GM06990 (cell line): Measurements from ENCODE around the gene HERC3.

ENCODE experiments used
- DNase-seq: peaks from one replicate; pipeline ENCODE4 v3.0.0-alpha.2; 2011; ENCODE audit not compliant: insufficient read length; ENCODE audit errors: extremely low read depth
- H3K27me3 ChIP-seq: replicated peaks from 2 replicates; pipeline ENCODE4 v1.6.0; 2011; ENCODE audit warnings: low read length; ENCODE audit not compliant: control insufficient read depth, insufficient read depth
- H3K36me3 ChIP-seq: 2 replicates; pipeline ENCODE4 v1.5.1; 2011; ENCODE audit warnings: low read length; ENCODE audit not compliant: control insufficient read depth, insufficient read depth
- H3K4me3 ChIP-seq: replicated peaks from 2 replicates; pipeline ENCODE4 v1.5.1; 2011; ENCODE audit warnings: low read depth, mild to moderate bottlenecking, control low read depth, low read length
- CTCF ChIP-seq: IDR thresholded peaks from 2 replicates; pipeline ENCODE4 v1.5.1; 2011; ENCODE audit warnings: low read length, control low read depth, mild to moderate bottlenecking, inconsistent platforms; ENCODE audit not compliant: insufficient read depth, poor library complexity, severe bottlenecking

The HERC3 gene

GRCh38 chr4:88757776-88758175 lies 165.5 kb downstream of the HERC3 start:
- DNase-seq = no peak
- no peak for TF ChIP-seq CTCF
- Histone ChIP-seq H3K36me3 (no peaks in the 10 kb centered on the region), H3K4me3 (no peak overlapping the region), H3K27me3 (no peaks in the 10 kb centered on the region)
